GM12874 (cell line): ENCODE measurements around the gene GPR39.

Experiments
- CTCF ChIP-seq: IDR thresholded peaks from 2 replicates; pipeline ENCODE4 v1.5.1; 2011; ENCODE audit warnings: low read depth, mild to moderate bottlenecking, control low read depth, low read length, moderate library complexity; ENCODE audit not compliant: insufficient read depth

GPR39 gene

GRCh38 chr2:132595186-132595585 lies 178.6 kb downstream of the GPR39 start:
- TF ChIP-seq CTCF = no peak

GRCh38 chr2:132595693-132596092 lies 179.1 kb downstream of the GPR39 start:
- no peak for TF ChIP-seq CTCF

- no peak for TF ChIP-seq CTCF
Observed at GRCh38 chr2:132597166-132597565, 180.6 kb downstream of the GPR39 start.

- no peak for TF ChIP-seq CTCF
Observed at GRCh38 chr2:132597831-132598230, 181.2 kb downstream of the GPR39 start.

GRCh38 chr2:132598536-132598935 lies 181.9 kb downstream of the GPR39 start:
- no peak for TF ChIP-seq CTCF

GRCh38 chr2:132599556-132599955 lies 183.0 kb downstream of the GPR39 start:
- TF ChIP-seq CTCF = no peak

- TF ChIP-seq CTCF = no peak
Observed at GRCh38 chr2:132604561-132604960, 188.0 kb downstream of the GPR39 start.
